Activated naive CD8-positive, alpha-beta T cell treated with anti-CD3 and anti-CD28 coated beads, Interleukin-2, amount 10 ng/mL, durations not matched to agents 7 days and 5 days (primary cell): ENCODE measurements around the gene TMBIM4. TPM values are rescaled to one million over a fixed set of nuclear protein-coding genes. Genes with fewer than 3 reads are reported as not detected.
"Not testable (repeated sequence)": the region's sequence is repeated elsewhere in the genome, so short reads cannot be mapped to it uniquely, and the experiment has no call there.

ENCODE experiments used
- ATAC-seq: fragments of 150-1000 bp; cut with Tn5 transposase; one replicate; pipeline ENCODE4 v1.10.0; 2021; ENCODE audit warnings: low read depth, moderate library complexity
- POLR2A ChIA-PET: fragments of 350-600 bp; sonication (Branson Sonifier 250); formaldehyde crosslinking; loops from one replicate; lab custom pipeline; 2021; ENCODE audit warnings: antibody characterized with exemption; lab: Charles Lee
- DNase-seq: peaks from one replicate; pipeline ENCODE4 v3.0.0; 2021
- H3K27ac Mint-ChIP-seq: one replicate; pipeline ENCODE4 v1.8.0; 2022; ENCODE audit warnings: mild to moderate bottlenecking, mixed read lengths
- H3K27me3 Mint-ChIP-seq: one replicate; pipeline ENCODE4 v1.8.0; 2022; ENCODE audit warnings: mild to moderate bottlenecking, moderate library complexity, mixed read lengths
- H3K36me3 Mint-ChIP-seq: one replicate; pipeline ENCODE4 v1.8.0; 2021; ENCODE audit warnings: mild to moderate bottlenecking, mixed read lengths
- H3K4me1 Mint-ChIP-seq: one replicate; pipeline ENCODE4 v1.8.0; 2021; ENCODE audit warnings: mixed read lengths
- H3K4me3 Mint-ChIP-seq: one replicate; pipeline ENCODE4 v1.8.0; 2022; ENCODE audit warnings: mild to moderate bottlenecking, moderate library complexity, mixed read lengths
- H3K9me3 Mint-ChIP-seq: one replicate; pipeline ENCODE4 v1.8.0; 2021; ENCODE audit warnings: mixed read lengths
- total RNA-seq, 2 experiments: library from RNA; stranded (reverse); gene quantifications; one replicate each; pipeline ENCODE4 v1.2.3, GENCODE V29; 2021

The TMBIM4 gene
- total RNA-seq, 2 experiments from 2014 or later = 72.1 to 77.1 TPM

- Mint-ChIP-seq H3K27me3 (peaks cover 48% of the 10 kb centered on the region), H3K4me3 (no peak overlapping the region), H3K36me3 (no peaks in the 10 kb centered on the region), H3K27ac (no peak overlapping the region), H3K4me1 (peaks cover 4% of the 10 kb centered on the region), H3K9me3 (no peaks in the 10 kb centered on the region)
- POLR2A ChIA-PET = no interaction called here
- ATAC-seq (no peak), DNase-seq (no peak)
Observed at GRCh38 chr12:66191547-66192126, 21.8 kb upstream of the TMBIM4 start.

- no peaks in the 10 kb centered on the region for H3K9me3 Mint-ChIP-seq
- peaks cover 53% of the 10 kb centered on the region for H3K27me3 Mint-ChIP-seq
- DNase-seq = no peak
- no peak overlapping the region for H3K27ac Mint-ChIP-seq
- H3K4me3 Mint-ChIP-seq = no peak overlapping the region
- POLR2A ChIA-PET = interaction anchor here (1.2 kb wide), 1 partner anchor 21 kb away, joined by 6 read pairs; the partner anchor contains the start of gene TMBIM4
- no peaks in the 10 kb centered on the region for H3K36me3 Mint-ChIP-seq
- no peak for ATAC-seq
- peaks cover 4% of the 10 kb centered on the region for H3K4me1 Mint-ChIP-seq
Observed at GRCh38 chr12:66190519-66191370, 20.9 kb upstream of the TMBIM4 start.

- POLR2A ChIA-PET = interaction anchor here (1.2 kb wide), 1 partner anchor 20 kb away, joined by 6 read pairs; the partner anchor contains the start of gene TMBIM4
- no peak overlapping the region for H3K4me3 Mint-ChIP-seq
Observed at GRCh38 chr12:66189889-66190288, 20.1 kb upstream of the TMBIM4 start.

GRCh38 chr12:66189486-66189843, 19.7 kb upstream of the TMBIM4 start:
- DNase-seq = no peak
- H3K4me3 Mint-ChIP-seq = peak overlapping the region; percentile 41
- ATAC-seq = no peak
- H3K4me1 Mint-ChIP-seq = peaks cover 4% of the 10 kb centered on the region
- H3K27me3 Mint-ChIP-seq = peaks cover 52% of the 10 kb centered on the region
- H3K9me3 Mint-ChIP-seq = peaks cover 3% of the 10 kb centered on the region
- no peak overlapping the region for H3K27ac Mint-ChIP-seq
- POLR2A ChIA-PET = interaction anchor here (1.2 kb wide), 1 partner anchor 19 kb away, joined by 6 read pairs; the partner anchor contains the start of gene TMBIM4
- H3K36me3 Mint-ChIP-seq = no peaks in the 10 kb centered on the region

More at GRCh38 chr12:66189889-66190288, 20.1 kb upstream of the TMBIM4 start:
- ATAC-seq = no peak
- DNase-seq = no peak
- Mint-ChIP-seq H3K27ac (no peak overlapping the region), H3K27me3 (peaks cover 53% of the 10 kb centered on the region), H3K4me1 (peaks cover 4% of the 10 kb centered on the region), H3K36me3 (no peaks in the 10 kb centered on the region), H3K9me3 (no peaks in the 10 kb centered on the region)

GRCh38 chr12:66188584-66189485, 19.0 kb upstream of the TMBIM4 start, which contains the start of gene IRAK3:
Gene IRAK3, plus strand, starts transcription at chr12:66189214. Its CDS starts 86 bp downstream, at chr12:66189300.
- peak; percentile 87 for ATAC-seq
- H3K36me3 Mint-ChIP-seq = no peaks in the 10 kb centered on the region
- peak within 1 kb of the TSS; percentile 82 for H3K4me3 Mint-ChIP-seq
- peak; percentile 58 for DNase-seq
- peaks cover 5% of the 10 kb centered on the region for H3K9me3 Mint-ChIP-seq
- H3K27ac Mint-ChIP-seq = no peak within 1 kb of the TSS
- peaks cover 51% of the 10 kb centered on the region for H3K27me3 Mint-ChIP-seq
- POLR2A ChIA-PET = no interaction called here
- peaks cover 4% of the 10 kb centered on the region for H3K4me1 Mint-ChIP-seq

GRCh38 chr12:66187821-66188220, 18.0 kb upstream of the TMBIM4 start:
- H3K27ac Mint-ChIP-seq = no peak overlapping the region
- POLR2A ChIA-PET = no interaction called here
- DNase-seq (no peak), ATAC-seq (no peak)
- H3K4me1 Mint-ChIP-seq = peaks cover 4% of the 10 kb centered on the region
- peaks cover 57% of the 10 kb centered on the region for H3K27me3 Mint-ChIP-seq
- no peaks in the 10 kb centered on the region for H3K36me3 Mint-ChIP-seq
- peaks cover 5% of the 10 kb centered on the region for H3K9me3 Mint-ChIP-seq
- H3K4me3 Mint-ChIP-seq = peak overlapping the region; percentile 22

- H3K27ac Mint-ChIP-seq = no peak overlapping the region
- H3K27me3 Mint-ChIP-seq = peaks cover 58% of the 10 kb centered on the region
- H3K9me3 Mint-ChIP-seq = peaks cover 5% of the 10 kb centered on the region
- DNase-seq (no peak), ATAC-seq (no peak)
- peaks cover 4% of the 10 kb centered on the region for H3K4me1 Mint-ChIP-seq
- POLR2A ChIA-PET = no interaction called here
- no peaks in the 10 kb centered on the region for H3K36me3 Mint-ChIP-seq
- no peak overlapping the region for H3K4me3 Mint-ChIP-seq
Observed at GRCh38 chr12:66187036-66187435, 17.2 kb upstream of the TMBIM4 start.

GRCh38 chr12:66184822-66185221, 15.0 kb upstream of the TMBIM4 start:
- peaks cover 41% of the 10 kb centered on the region for H3K27me3 Mint-ChIP-seq

GRCh38 chr12:66182956-66183355, 13.2 kb upstream of the TMBIM4 start:
- no peak for DNase-seq
- H3K27me3 Mint-ChIP-seq = peaks cover 33% of the 10 kb centered on the region
- no peak for ATAC-seq
- no peak overlapping the region for H3K4me3 Mint-ChIP-seq
- no peak overlapping the region for H3K27ac Mint-ChIP-seq
- peaks cover 4% of the 10 kb centered on the region for H3K4me1 Mint-ChIP-seq
- peaks cover 5% of the 10 kb centered on the region for H3K9me3 Mint-ChIP-seq
- H3K36me3 Mint-ChIP-seq = no peaks in the 10 kb centered on the region
- POLR2A ChIA-PET = interaction anchor here (1.4 kb wide), 1 partner anchor 13 kb away, joined by 4 read pairs; the partner anchor contains the start of gene TMBIM4

More at GRCh38 chr12:66184822-66185221, 15.0 kb upstream of the TMBIM4 start:
- H3K4me1 Mint-ChIP-seq, H3K27ac Mint-ChIP-seq, H3K9me3 Mint-ChIP-seq, ATAC-seq, H3K36me3 Mint-ChIP-seq, POLR2A ChIA-PET, DNase-seq, H3K4me3 Mint-ChIP-seq: not testable (repeated sequence)

GRCh38 chr12:66176105-66176900, 6.5 kb upstream of the TMBIM4 start:
- Mint-ChIP-seq H3K4me1 (no peaks in the 10 kb centered on the region), H3K4me3 (no peak overlapping the region), H3K27me3 (peaks cover 13% of the 10 kb centered on the region), H3K27ac (no peak overlapping the region), H3K9me3 (no peaks in the 10 kb centered on the region), H3K36me3 (no peaks in the 10 kb centered on the region)
- DNase-seq = no peak
- ATAC-seq = no peak
- POLR2A ChIA-PET = no interaction called here

- POLR2A ChIA-PET, H3K36me3 Mint-ChIP-seq: not testable (repeated sequence)
Observed at GRCh38 chr12:66174391-66175325, 4.9 kb upstream of the TMBIM4 start.

More at GRCh38 chr12:66174391-66175325, 4.9 kb upstream of the TMBIM4 start:
- H3K27ac Mint-ChIP-seq, H3K4me3 Mint-ChIP-seq, H3K4me1 Mint-ChIP-seq, DNase-seq, H3K9me3 Mint-ChIP-seq, ATAC-seq: not testable (repeated sequence)
- peaks cover 13% of the 10 kb centered on the region for H3K27me3 Mint-ChIP-seq
